GM12875 (cell line): ENCODE data around the gene FRMD4A.

Source experiments
- H3K4me3 ChIP-seq: one replicate; pipeline ENCODE4 v1.5.1; 2011; ENCODE audit warnings: low read depth, low read length, control low read depth
- CTCF ChIP-seq: IDR thresholded peaks from 2 replicates; pipeline ENCODE4 v1.5.1; 2011; ENCODE audit warnings: low read depth, mild to moderate bottlenecking, control low read depth, inconsistent platforms, low read length, moderate library complexity, borderline replicate concordance; ENCODE audit not compliant: insufficient read depth

The FRMD4A gene

GRCh38 chr10:13873196-13873595, 457.5 kb downstream of the FRMD4A start:
- no peak overlapping the region for H3K4me3 ChIP-seq
- no peak for TF ChIP-seq CTCF

GRCh38 chr10:13872411-13872810, 458.3 kb downstream of the FRMD4A start:
- no peak for TF ChIP-seq CTCF
- H3K4me3 ChIP-seq: no peak overlapping the region

- no peak for TF ChIP-seq CTCF
- H3K4me3 ChIP-seq: no peak overlapping the region
Observed at GRCh38 chr10:13871776-13872175, 458.9 kb downstream of the FRMD4A start.

- TF ChIP-seq CTCF: no peak
- no peak overlapping the region for H3K4me3 ChIP-seq
Observed at GRCh38 chr10:13871011-13871410, 459.7 kb downstream of the FRMD4A start.

- no peak overlapping the region for H3K4me3 ChIP-seq
- no peak for TF ChIP-seq CTCF
Observed at GRCh38 chr10:13869295-13869664, 461.4 kb downstream of the FRMD4A start.

- no peak overlapping the region for H3K4me3 ChIP-seq
- TF ChIP-seq CTCF: no peak
Observed at GRCh38 chr10:13868528-13869294, 462.0 kb downstream of the FRMD4A start.

GRCh38 chr10:13867822-13868221, 462.9 kb downstream of the FRMD4A start:
- no peak for TF ChIP-seq CTCF
- H3K4me3 ChIP-seq: no peak overlapping the region
